Neutrophil (primary cell): Measurements from ENCODE around the gene SCP2.
A peak's percentile ranks its signal among the peaks of the same experiment; 100 is the strongest.

Experiments used
- H3K27ac ChIP-seq: fragments of 200-600 bp; sonication (generic); 2 replicates; pipeline ENCODE4 v1.5.1; 2016; ENCODE audit warnings: mild to moderate bottlenecking, moderate library complexity
- H3K27me3 ChIP-seq: fragments of 200-600 bp; sonication (generic); 2 replicates; pipeline ENCODE4 v1.6.0; 2016; ENCODE audit warnings: mild to moderate bottlenecking
- H3K36me3 ChIP-seq: fragments of 200-600 bp; sonication (generic); 2 replicates; pipeline ENCODE4 v1.5.1; 2017
- H3K4me1 ChIP-seq, 2 experiments: fragments of 200-600 bp in 1 of 2; sonication (generic) in 1 of 2; 1 replicate in 1 of 2; 2 replicates in 1 of 2; pipeline versions ENCODE4 v1.5.1 to v1.6.1; 2013 to 2016; ENCODE audit warnings: low read depth in 1 of 2, low read length in 1 of 2, mild to moderate bottlenecking in 1 of 2, moderate library complexity in 1 of 2; ENCODE audit not compliant: control insufficient read depth in 1 of 2, insufficient read depth in 1 of 2
- H3K4me3 ChIP-seq, 2 experiments: fragments of 200-600 bp in 1 of 2; sonication (generic) in 1 of 2; 1 replicate in 1 of 2; 2 replicates in 1 of 2; pipeline ENCODE4 v1.5.1; 2013 to 2016; ENCODE audit warnings: low read depth in 1 of 2, low read length in 1 of 2, mild to moderate bottlenecking in 1 of 2, moderate library complexity in 1 of 2
- H3K9me3 ChIP-seq: fragments of 200-600 bp; sonication (generic); 2 replicates; pipeline ENCODE4 v1.5.1; 2016
- TF ChIP-seq, protein P1 (sequence below): fragments of 200-600 bp; sonication (generic); IDR thresholded peaks from 2 replicates; pipeline ENCODE4 v1.5.1; 2016; ENCODE audit warnings: antibody characterized with exemption

SCP2 gene

DNA sequence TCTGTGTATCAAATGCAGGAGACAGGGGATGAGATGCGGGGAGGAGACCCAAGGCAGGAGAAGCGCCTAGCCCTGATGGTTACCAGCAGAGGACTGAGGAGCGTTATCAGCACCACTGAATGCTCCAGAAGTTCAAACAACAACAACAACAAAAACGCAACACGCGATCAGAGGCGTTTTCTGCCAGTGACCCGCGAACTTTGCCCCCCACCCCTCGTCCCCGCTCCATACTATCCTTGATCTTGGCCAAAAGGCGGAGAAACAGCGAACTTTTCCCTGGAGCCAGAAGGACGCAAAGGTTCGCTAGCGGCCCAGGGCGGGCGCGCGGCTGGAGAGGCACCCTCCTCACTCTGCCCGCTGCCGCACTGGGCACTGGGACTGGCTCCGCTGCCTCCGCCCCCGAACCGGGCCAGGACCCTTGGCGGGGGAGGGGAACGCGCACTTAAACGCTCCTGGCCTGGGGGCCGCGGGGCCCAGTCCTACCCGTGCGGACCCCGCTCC, 6.2 kb upstream of the SCP2 start:
- no peak overlapping the region for H3K27ac ChIP-seq
- peak overlapping the region; percentile 64 to 67 for H3K4me3 ChIP-seq
- TF ChIP-seq, protein P1, sequence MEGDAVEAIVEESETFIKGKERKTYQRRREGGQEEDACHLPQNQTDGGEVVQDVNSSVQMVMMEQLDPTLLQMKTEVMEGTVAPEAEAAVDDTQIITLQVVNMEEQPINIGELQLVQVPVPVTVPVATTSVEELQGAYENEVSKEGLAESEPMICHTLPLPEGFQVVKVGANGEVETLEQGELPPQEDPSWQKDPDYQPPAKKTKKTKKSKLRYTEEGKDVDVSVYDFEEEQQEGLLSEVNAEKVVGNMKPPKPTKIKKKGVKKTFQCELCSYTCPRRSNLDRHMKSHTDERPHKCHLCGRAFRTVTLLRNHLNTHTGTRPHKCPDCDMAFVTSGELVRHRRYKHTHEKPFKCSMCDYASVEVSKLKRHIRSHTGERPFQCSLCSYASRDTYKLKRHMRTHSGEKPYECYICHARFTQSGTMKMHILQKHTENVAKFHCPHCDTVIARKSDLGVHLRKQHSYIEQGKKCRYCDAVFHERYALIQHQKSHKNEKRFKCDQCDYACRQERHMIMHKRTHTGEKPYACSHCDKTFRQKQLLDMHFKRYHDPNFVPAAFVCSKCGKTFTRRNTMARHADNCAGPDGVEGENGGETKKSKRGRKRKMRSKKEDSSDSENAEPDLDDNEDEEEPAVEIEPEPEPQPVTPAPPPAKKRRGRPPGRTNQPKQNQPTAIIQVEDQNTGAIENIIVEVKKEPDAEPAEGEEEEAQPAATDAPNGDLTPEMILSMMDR = no peak

DNA sequence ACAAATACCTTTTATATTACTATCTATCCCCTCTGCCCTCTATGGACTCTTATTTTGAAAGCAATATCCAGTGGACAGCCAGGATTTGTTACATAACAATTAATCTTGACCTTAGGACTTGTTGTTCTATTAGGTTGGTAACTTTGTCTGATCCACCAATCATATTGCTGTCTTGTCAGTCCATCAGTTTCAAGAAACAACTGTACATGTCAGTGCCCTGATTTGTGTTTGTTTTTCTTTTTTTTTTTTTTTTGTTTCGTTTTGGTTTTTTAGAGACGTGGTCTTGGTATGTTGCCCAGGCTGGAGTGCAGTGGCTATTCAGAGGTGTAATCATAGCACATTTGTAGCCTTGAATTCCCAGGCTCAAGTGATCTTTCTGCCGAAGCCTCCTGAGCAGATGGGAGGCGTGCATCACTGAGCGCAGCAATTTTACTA, 1.5 kb upstream of the SCP2 start:
- no peak overlapping the region for H3K4me3 ChIP-seq
- TF ChIP-seq, protein P1 = no peak
- peaks cover 24% of the 10 kb centered on the region in 2 experiments for H3K4me1 ChIP-seq
- H3K27ac ChIP-seq = no peak overlapping the region
- peaks cover 79% of the 10 kb centered on the region for H3K27me3 ChIP-seq
- H3K9me3 ChIP-seq = no peaks in the 10 kb centered on the region
- H3K36me3 ChIP-seq = no peaks in the 10 kb centered on the region

More for the DNA sequence above, 6.2 kb upstream of the SCP2 start:
- no peaks in the 10 kb centered on the region for H3K9me3 ChIP-seq
- peaks cover 62% of the 10 kb centered on the region for H3K27me3 ChIP-seq
- H3K36me3 ChIP-seq = no peaks in the 10 kb centered on the region
- H3K4me1 ChIP-seq = peaks cover 9 to 13% of the 10 kb centered on the region in 2 experiments

DNA sequence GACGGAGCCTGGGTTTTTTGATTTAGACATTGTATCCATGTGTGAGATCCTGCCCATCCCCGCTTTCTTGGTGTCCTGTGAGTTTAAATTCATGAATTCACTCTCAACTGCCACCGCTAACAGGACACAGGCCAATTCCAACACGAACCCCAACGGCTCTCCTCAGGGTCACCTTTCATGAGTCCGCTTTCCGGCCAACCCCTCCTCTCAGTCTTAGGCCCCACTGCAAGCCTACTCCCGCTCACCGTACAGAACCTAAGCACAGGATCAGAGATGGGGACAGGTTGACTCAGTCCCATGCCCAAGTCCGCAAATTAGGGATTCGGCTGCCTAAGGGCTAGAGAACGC, 238 bp upstream of the SCP2 start:
- TF ChIP-seq, protein P1 = no peak
- H3K36me3 ChIP-seq = no peaks in the 10 kb centered on the region
- H3K27me3 ChIP-seq = peaks cover 67% of the 10 kb centered on the region
- no peaks in the 10 kb centered on the region for H3K9me3 ChIP-seq
- H3K27ac ChIP-seq = peak overlapping the region; percentile 70
- peaks cover 12 to 15% of the 10 kb centered on the region in 2 experiments for H3K4me1 ChIP-seq
- H3K4me3 ChIP-seq = peak overlapping the region; percentile 62 to 64

DNA sequence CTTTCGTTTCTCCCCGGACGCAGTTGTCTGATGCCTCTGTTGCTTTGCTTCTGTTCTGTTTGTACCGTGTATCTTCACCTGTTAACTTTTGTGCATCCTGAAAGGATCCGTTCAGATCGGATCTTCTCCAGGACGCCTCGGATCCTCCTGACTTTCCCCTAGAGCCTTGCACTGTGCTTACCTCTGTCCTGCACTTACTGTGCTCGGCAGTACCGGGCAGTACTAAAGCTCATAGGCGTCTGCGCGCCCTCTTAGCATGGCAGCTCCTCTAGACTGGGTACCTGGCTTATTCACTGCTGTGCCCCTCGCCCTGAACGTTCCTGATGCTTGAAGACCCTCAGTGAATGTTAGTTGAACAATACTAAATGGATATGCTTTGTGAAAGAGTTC, 934 bp downstream of the SCP2 start:
- Histone ChIP-seq H3K4me1 (peaks cover 11 to 19% of the 10 kb centered on the region in 2 experiments), H3K9me3 (no peaks in the 10 kb centered on the region), H3K27ac (peak overlapping the region; percentile 70), H3K4me3 (peak overlapping the region; percentile 62 to 64), H3K36me3 (no peaks in the 10 kb centered on the region), H3K27me3 (peaks cover 59% of the 10 kb centered on the region)
- TF ChIP-seq, protein P1 = no peak

DNA sequence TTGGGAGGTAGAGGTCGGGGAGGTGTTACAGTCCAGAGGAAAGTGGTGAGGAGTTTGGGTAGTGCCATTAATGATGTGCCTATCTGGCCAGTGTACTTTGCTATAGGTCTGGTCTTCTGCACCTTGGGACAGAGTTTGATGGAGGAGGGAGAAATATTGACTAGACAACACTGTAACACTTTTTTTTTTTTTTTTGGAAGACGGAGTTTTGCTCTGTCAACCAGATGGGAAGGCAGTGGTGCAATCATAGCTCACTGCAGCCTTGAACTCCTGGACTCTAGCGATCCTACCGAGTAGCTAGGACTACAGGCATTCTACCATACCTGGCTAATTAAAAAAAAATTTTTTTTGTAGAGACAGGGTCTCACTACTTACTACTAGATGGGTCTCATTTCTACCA, 1.9 kb downstream of the SCP2 start:
- Histone ChIP-seq H3K36me3 (no peaks in the 10 kb centered on the region), H3K27ac (no peak overlapping the region), H3K4me3 (no peak overlapping the region), H3K27me3 (peaks cover 49% of the 10 kb centered on the region), H3K9me3 (no peaks in the 10 kb centered on the region), H3K4me1 (peaks cover 11 to 19% of the 10 kb centered on the region in 2 experiments)
- TF ChIP-seq, protein P1 = no peak
